Thymus (tissue), 11 donors: ENCODE data around the gene ARHGAP33. TPM values are rescaled to one million over a fixed set of nuclear protein-coding genes. Genes with fewer than 3 reads are reported as not detected.

Source experiments
- DNase-seq, 9 donors: peaks; one replicate each; pipeline ENCODE4 v3.0.0-alpha.2; 2013; ENCODE audit warnings: low spot score in 9 of 9, low read depth in 6 of 9, missing footprints in 1 of 9
- H3K27ac ChIP-seq, 2 donors: one replicate each; pipeline ENCODE4 v1.5.1; 2013; ENCODE audit warnings: control low read depth in 1 of 2, low read depth in 1 of 2, low read length in 1 of 2, mild to moderate bottlenecking in 1 of 2, moderate library complexity in 1 of 2
- H3K27me3 ChIP-seq, 2 donors: one replicate each; pipeline ENCODE4 v1.5.1; 2013; ENCODE audit warnings: low read length in 1 of 2; ENCODE audit not compliant: control insufficient read depth in 2 of 2, insufficient read depth in 1 of 2
- H3K36me3 ChIP-seq, 2 donors: one replicate each; pipeline ENCODE4 v1.5.1; 2013; ENCODE audit warnings: low read length in 1 of 2, mild to moderate bottlenecking in 1 of 2, moderate library complexity in 1 of 2; ENCODE audit not compliant: control insufficient read depth in 2 of 2, insufficient read depth in 2 of 2
- H3K4me1 ChIP-seq, 2 donors: one replicate each; pipeline ENCODE4 v1.5.1; 2013; ENCODE audit warnings: low read length in 2 of 2; ENCODE audit not compliant: control insufficient read depth in 2 of 2, insufficient read depth in 2 of 2
- H3K4me3 ChIP-seq, 2 donors: one replicate each; pipeline ENCODE4 v1.5.1; 2013; ENCODE audit warnings: low read length in 2 of 2, control low read depth in 1 of 2, mild to moderate bottlenecking in 1 of 2
- H3K9me3 ChIP-seq, 2 donors: one replicate each; pipeline ENCODE4 v1.5.1; 2013; ENCODE audit warnings: low read length in 1 of 2, mild to moderate bottlenecking in 1 of 2; ENCODE audit not compliant: control insufficient read depth in 2 of 2, insufficient read depth in 1 of 2
- WGBS: extraction: QIAGEN DNeasy Blood & Tissue Kit; methylation state at CpG from one replicate; pipeline ENCODE4 v1.1.7; 2013; 5-methylcytosine and 5-hydroxymethylcytosine counted together
- polyA plus RNA-seq: library from polyadenylated mRNA; stranded (reverse); fragments of 200-250 nt; gene quantifications from one replicate; pipeline ENCODE4 v1.2.3, GENCODE V29; 2013
- total RNA-seq: library from RNA; stranded (reverse); fragments of 120-200 nt; gene quantifications from one replicate; pipeline ENCODE4 v1.2.4, GENCODE V29; 2013
- donor health status: healthy.

ARHGAP33 gene
- total and polyA plus RNA-seq, 2 donors: 1.5 to 18.6 TPM

- no peaks in the 10 kb centered on the region for H3K9me3 ChIP-seq
- whole genome bisulfite sequencing: 97% methylated on average over 12 of the region's 12 CpGs
Measured at GRCh38 chr19:35782589-35782988, 7.2 kb downstream of the ARHGAP33 start.

GRCh38 chr19:35783469-35784434 is 8.4 kb downstream of the ARHGAP33 start:
- Histone ChIP-seq H3K9me3 (no peaks in the 10 kb centered on the region), H3K36me3 (peaks cover 36 to 87% of the 10 kb centered on the region in 2 donors), H3K4me3 (no peak overlapping the region), H3K4me1 (no peaks in the 10 kb centered on the region), H3K27me3 (no peaks in the 10 kb centered on the region), H3K27ac (no peak overlapping the region)
- DNase-seq: no peak
- WGBS: 96% methylated on average over 28 of the region's 28 CpGs

More at GRCh38 chr19:35782589-35782988, 7.2 kb downstream of the ARHGAP33 start:
- H3K4me1 ChIP-seq: no peaks in the 10 kb centered on the region
- H3K27me3 ChIP-seq: no peaks in the 10 kb centered on the region
- DNase-seq: no peak
- peaks cover 45 to 91% of the 10 kb centered on the region in 2 donors for H3K36me3 ChIP-seq
- no peak overlapping the region for H3K4me3 ChIP-seq
- no peak overlapping the region for H3K27ac ChIP-seq

- Histone ChIP-seq H3K9me3 (no peaks in the 10 kb centered on the region), H3K4me3 (no peak overlapping the region), H3K36me3 (peaks cover 31 to 81% of the 10 kb centered on the region in 2 donors), H3K27me3 (no peaks in the 10 kb centered on the region), H3K4me1 (no peaks in the 10 kb centered on the region), H3K27ac (no peak overlapping the region)
- no peak for DNase-seq
- 90% methylated on average over 45 of the region's 45 CpGs for WGBS
Measured at GRCh38 chr19:35784503-35785338, 9.4 kb downstream of the ARHGAP33 start.

- WGBS: 98% methylated on average over 10 of the region's 10 CpGs
- no peak overlapping the region for H3K27ac ChIP-seq
- no peak overlapping the region for H3K4me3 ChIP-seq
- no peaks in the 10 kb centered on the region for H3K9me3 ChIP-seq
- no peaks in the 10 kb centered on the region for H3K27me3 ChIP-seq
- H3K4me1 ChIP-seq: no peaks in the 10 kb centered on the region
- peaks cover 27 to 75% of the 10 kb centered on the region in 2 donors for H3K36me3 ChIP-seq
- no peak for DNase-seq
Measured at GRCh38 chr19:35785339-35785627, 9.9 kb downstream of the ARHGAP33 start.

GRCh38 chr19:35786299-35787160 is 11.2 kb downstream of the ARHGAP33 start:
- no peak overlapping the region for H3K4me3 ChIP-seq
- WGBS: 97% methylated on average over 31 of the region's 31 CpGs
- no peaks in the 10 kb centered on the region for H3K9me3 ChIP-seq
- no peak for DNase-seq
- no peaks in the 10 kb centered on the region for H3K4me1 ChIP-seq
- H3K27ac ChIP-seq: no peak overlapping the region
- peaks cover 22 to 63% of the 10 kb centered on the region in 2 donors for H3K36me3 ChIP-seq
- no peaks in the 10 kb centered on the region for H3K27me3 ChIP-seq

GRCh38 chr19:35787227-35787799 is 11.9 kb downstream of the ARHGAP33 start:
- peaks cover 17 to 55% of the 10 kb centered on the region in 2 donors for H3K36me3 ChIP-seq
- H3K4me1 ChIP-seq: no peaks in the 10 kb centered on the region
- no peaks in the 10 kb centered on the region for H3K27me3 ChIP-seq
- 98% methylated on average over 15 of the region's 15 CpGs for WGBS
- no peak overlapping the region for H3K4me3 ChIP-seq
- no peaks in the 10 kb centered on the region for H3K9me3 ChIP-seq
- no peak overlapping the region for H3K27ac ChIP-seq
- DNase-seq: no peak

GRCh38 chr19:35788205-35788960 is 13.0 kb downstream of the ARHGAP33 start:
- WGBS: 93% methylated on average over 12 of the region's 12 CpGs
- H3K4me1 ChIP-seq: no peaks in the 10 kb centered on the region

More at GRCh38 chr19:35788205-35788960, 13.0 kb downstream of the ARHGAP33 start:
- Histone ChIP-seq H3K27me3 (no peaks in the 10 kb centered on the region), H3K36me3 (peaks cover 8 to 44% of the 10 kb centered on the region in 2 donors), H3K4me3 (no peak overlapping the region), H3K9me3 (no peaks in the 10 kb centered on the region), H3K27ac (no peak overlapping the region)
- DNase-seq: no peak
